ENCODE data around the gene TRIP6.

DNA sequence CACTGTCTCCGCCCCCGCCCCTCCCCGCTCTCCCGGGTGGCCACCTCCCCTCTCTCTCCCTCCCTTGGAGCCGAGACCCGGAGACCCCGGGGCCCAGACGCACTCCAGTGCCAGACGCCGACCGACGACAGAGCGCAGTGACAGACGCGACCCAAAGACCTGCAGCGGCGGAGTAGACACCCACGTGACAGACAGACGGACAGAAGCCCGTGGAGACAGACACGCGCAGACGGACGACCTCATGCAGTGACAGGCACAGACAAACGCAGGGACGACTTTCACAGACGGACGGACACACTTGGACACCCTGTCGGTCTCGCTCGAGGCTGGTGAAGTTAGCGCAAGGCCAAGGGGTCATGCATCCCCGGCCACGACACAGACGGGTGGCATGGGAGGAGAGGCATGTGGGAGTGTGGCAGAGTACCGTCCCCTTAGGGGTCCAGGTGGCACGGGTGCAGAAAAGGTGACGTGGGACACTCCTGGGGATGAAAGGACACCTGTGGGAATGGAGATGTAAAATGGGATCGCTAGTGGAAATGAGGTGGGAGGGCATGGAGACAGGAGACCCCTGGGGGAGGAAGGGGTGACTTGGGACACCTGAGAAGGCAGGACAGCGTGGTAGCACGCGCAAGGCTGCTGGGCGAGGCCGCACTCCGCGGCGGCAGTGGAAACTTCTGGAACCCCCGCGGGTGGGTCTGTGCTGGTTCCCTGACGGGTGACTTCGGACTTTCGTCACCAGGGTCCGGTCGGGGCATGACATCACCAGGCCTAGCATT is 29.0 kb downstream of the TRIP6 start:
- TF ChIP-seq, protein P1, sequence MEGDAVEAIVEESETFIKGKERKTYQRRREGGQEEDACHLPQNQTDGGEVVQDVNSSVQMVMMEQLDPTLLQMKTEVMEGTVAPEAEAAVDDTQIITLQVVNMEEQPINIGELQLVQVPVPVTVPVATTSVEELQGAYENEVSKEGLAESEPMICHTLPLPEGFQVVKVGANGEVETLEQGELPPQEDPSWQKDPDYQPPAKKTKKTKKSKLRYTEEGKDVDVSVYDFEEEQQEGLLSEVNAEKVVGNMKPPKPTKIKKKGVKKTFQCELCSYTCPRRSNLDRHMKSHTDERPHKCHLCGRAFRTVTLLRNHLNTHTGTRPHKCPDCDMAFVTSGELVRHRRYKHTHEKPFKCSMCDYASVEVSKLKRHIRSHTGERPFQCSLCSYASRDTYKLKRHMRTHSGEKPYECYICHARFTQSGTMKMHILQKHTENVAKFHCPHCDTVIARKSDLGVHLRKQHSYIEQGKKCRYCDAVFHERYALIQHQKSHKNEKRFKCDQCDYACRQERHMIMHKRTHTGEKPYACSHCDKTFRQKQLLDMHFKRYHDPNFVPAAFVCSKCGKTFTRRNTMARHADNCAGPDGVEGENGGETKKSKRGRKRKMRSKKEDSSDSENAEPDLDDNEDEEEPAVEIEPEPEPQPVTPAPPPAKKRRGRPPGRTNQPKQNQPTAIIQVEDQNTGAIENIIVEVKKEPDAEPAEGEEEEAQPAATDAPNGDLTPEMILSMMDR (IDR thresholded peaks at IDR 0.05) = no peak
- TF ChIP-seq POLR2A (IDR thresholded peaks at IDR 0.05) = no peak
